Measurements from ENCODE around the gene LRMDA. TPM values are rescaled to one million over a fixed set of nuclear protein-coding genes. Genes with fewer than 3 reads are reported as not detected.

Gene LRMDA
- total RNA-seq, 1 experiment from 2014 or later, result 1.2 TPM

DNA sequence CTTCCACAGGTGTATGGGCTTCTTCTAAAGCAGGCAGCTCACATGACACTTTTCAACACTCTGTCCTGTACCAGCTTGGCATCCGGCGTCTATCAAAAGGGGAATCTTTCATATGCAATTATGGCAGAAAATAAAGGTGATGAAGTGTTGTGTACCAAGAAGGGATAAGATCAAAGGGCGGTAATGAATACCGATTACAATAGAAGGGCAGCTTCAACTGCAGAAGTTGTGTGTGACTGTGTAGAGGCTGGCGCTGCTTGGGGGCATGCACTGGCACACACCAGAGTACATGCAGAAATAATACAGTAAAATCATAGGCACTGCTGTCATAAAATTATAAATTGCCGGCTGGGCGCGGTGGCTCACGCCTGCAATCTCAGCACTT is 744.7 kb downstream of the LRMDA start:
- ATAC-seq, result no peak
- no peak for DNase-seq
- CTCF ChIA-PET, result no interaction called here
- Histone ChIP-seq H3K9ac (ENCODE audit: low read length) (no peak overlapping the region), H3K79me2 (ENCODE audit: low read length) (no peaks in the 10 kb centered on the region), H3K36me3 (ENCODE audit: low read depth, low read length) (no peaks in the 10 kb centered on the region), H3K4me1 (ENCODE audit: insufficient read depth, low read length) (no peaks in the 10 kb centered on the region), H3K27me3 (ENCODE audit: low read length) (peaks cover 84% of the 10 kb centered on the region), H2AFZ (ENCODE audit: low read length) (no peak overlapping the region), H3K4me2 (ENCODE audit: low read length) (no peak overlapping the region), H3K9me2 (replicated peaks; ENCODE audit: low read length) (no peaks in the 10 kb centered on the region), H4K20me1 (ENCODE audit: low read length) (no peaks in the 10 kb centered on the region), H3K4me3 (ENCODE audit: low read length) (no peak overlapping the region), H3F3A (ENCODE audit: low read length, unreplicated experiment) (no peaks in the 10 kb centered on the region), H3K9me3 (ENCODE audit: low read length) (no peaks in the 10 kb centered on the region), H3K27ac (ENCODE audit: low read length) (no peak overlapping the region)
- BruUV-seq (replicated peaks), result no TSS peak
- POLR2A ChIA-PET (ENCODE audit: unreplicated experiment), result no interaction called here
- intact Hi-C loops (cut with micrococcal nuclease), result no loop called here
- TF ChIP-seq, protein P1, sequence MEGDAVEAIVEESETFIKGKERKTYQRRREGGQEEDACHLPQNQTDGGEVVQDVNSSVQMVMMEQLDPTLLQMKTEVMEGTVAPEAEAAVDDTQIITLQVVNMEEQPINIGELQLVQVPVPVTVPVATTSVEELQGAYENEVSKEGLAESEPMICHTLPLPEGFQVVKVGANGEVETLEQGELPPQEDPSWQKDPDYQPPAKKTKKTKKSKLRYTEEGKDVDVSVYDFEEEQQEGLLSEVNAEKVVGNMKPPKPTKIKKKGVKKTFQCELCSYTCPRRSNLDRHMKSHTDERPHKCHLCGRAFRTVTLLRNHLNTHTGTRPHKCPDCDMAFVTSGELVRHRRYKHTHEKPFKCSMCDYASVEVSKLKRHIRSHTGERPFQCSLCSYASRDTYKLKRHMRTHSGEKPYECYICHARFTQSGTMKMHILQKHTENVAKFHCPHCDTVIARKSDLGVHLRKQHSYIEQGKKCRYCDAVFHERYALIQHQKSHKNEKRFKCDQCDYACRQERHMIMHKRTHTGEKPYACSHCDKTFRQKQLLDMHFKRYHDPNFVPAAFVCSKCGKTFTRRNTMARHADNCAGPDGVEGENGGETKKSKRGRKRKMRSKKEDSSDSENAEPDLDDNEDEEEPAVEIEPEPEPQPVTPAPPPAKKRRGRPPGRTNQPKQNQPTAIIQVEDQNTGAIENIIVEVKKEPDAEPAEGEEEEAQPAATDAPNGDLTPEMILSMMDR (conservative IDR thresholded peaks at IDR 0.05; ENCODE audit: low read depth, low read length), result no peak
- TF ChIP-seq EZH2 (IDR thresholded peaks at IDR 0.05; ENCODE audit: low read length, unreplicated experiment), result no peak

DNA sequence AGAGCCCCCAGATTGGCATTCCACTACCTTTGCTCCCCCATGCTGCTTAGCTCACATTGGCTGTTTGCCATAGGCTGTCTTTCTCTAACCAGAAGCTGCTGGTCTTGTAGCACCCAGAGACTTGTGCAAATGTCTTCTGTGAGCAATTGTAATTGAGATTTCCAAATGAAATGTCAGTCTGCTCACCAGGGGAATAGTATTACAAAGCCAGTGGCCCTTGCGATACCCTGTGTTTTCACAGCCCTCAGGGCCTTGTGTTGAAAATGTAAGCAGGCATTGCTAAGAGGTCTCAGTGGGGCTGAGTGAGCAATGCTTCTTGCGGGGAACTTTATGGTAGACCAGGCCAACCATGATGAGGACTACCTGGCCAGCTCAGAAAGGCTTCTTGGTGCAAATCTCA is 746.5 kb downstream of the LRMDA start:
- Histone ChIP-seq H3F3A (ENCODE audit: low read length, unreplicated experiment) (no peaks in the 10 kb centered on the region), H4K20me1 (ENCODE audit: low read length) (no peaks in the 10 kb centered on the region), H3K9me3 (ENCODE audit: low read length) (no peaks in the 10 kb centered on the region), H3K4me2 (ENCODE audit: low read length) (no peak overlapping the region), H3K27me3 (ENCODE audit: low read length) (peaks cover 85% of the 10 kb centered on the region), H3K79me2 (ENCODE audit: low read length) (no peaks in the 10 kb centered on the region), H3K9ac (ENCODE audit: low read length) (no peak overlapping the region), H3K27ac (ENCODE audit: low read length) (no peak overlapping the region), H3K4me3 (ENCODE audit: low read length) (no peak overlapping the region), H3K9me2 (replicated peaks; ENCODE audit: low read length) (no peaks in the 10 kb centered on the region), H3K36me3 (ENCODE audit: low read depth, low read length) (no peaks in the 10 kb centered on the region), H3K4me1 (ENCODE audit: insufficient read depth, low read length) (no peaks in the 10 kb centered on the region), H2AFZ (ENCODE audit: low read length) (no peak overlapping the region)
- POLR2A ChIA-PET (ENCODE audit: unreplicated experiment), result no interaction called here
- TF ChIP-seq EZH2 (IDR thresholded peaks at IDR 0.05; ENCODE audit: low read length, unreplicated experiment) (no peak), EZH2phosphoT487 (IDR thresholded peaks at IDR 0.05; ENCODE audit: borderline replicate concordance, low read length) (no peak)
- TF ChIP-seq, protein P1 (conservative IDR thresholded peaks at IDR 0.05; ENCODE audit: low read depth, low read length), result no peak
- ATAC-seq, result no peak
- BruUV-seq (replicated peaks), result no TSS peak
- intact Hi-C loops (cut with micrococcal nuclease), result no loop called here
- CTCF ChIA-PET, result no interaction called here
- no peak for DNase-seq

DNA sequence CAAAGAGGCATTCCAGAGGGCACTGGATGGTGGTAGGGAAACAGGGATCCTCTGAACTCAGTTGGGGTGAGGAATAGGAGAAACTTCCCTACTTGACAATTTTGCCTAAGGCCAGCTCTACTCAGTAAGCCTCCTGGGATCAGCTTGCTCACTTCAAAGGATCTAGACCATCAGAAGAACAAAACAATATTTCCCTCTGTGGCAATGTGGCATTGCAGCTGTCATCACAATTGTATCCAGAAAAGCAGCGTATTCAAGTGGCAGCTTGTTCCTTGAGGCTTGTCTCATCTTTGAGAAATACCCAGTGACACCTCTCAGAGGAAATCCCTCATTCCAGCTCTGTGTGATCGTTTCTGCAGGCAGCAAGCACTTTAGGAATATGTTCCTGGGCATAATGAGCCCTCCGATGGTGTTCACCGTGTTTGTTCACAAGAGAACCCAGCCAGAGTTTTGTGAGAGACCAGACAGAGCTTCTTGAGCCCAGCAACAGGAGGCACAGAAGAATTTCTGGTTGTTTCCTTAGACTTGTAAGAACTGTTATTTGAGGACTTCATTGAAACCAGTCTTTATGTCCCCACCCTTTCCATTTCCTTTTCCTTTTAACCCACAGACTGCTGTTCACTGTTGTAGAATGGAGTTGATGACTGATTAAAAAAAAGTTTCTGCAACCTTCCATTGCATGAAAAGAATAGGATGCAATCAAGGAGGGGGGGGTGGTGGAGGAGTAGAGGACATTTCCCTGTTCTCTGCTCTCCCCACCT is 747.3 kb downstream of the LRMDA start:
- H3K4me1 ChIP-seq (ENCODE audit: insufficient read depth, low read length), result no peaks in the 10 kb centered on the region
- H3K9me2 ChIP-seq (replicated peaks; ENCODE audit: low read length), result no peaks in the 10 kb centered on the region
- no peaks in the 10 kb centered on the region for H3K36me3 ChIP-seq (ENCODE audit: low read depth, low read length)
- H3K4me2 ChIP-seq (ENCODE audit: low read length), result no peak overlapping the region
- no peak overlapping the region for H2AFZ ChIP-seq (ENCODE audit: low read length)
- H3K4me3 ChIP-seq (ENCODE audit: low read length), result no peak overlapping the region
- ChIA-PET POLR2A (ENCODE audit: unreplicated experiment) (interaction anchor here (0.7 kb wide), 1 partner anchor 33 kb away, joined by 4 read pairs; no protein-coding TSS in a partner anchor), CTCF (interaction anchor here (0.7 kb wide), 1 partner anchor 39 kb away, joined by 3 read pairs; no protein-coding TSS in a partner anchor)
- H3F3A ChIP-seq (ENCODE audit: low read length, unreplicated experiment), result no peaks in the 10 kb centered on the region
- TF ChIP-seq EZH2phosphoT487 (IDR thresholded peaks at IDR 0.05; ENCODE audit: borderline replicate concordance, low read length) (no peak), EZH2 (IDR thresholded peaks at IDR 0.05; ENCODE audit: low read length, unreplicated experiment) (no peak)
- TF ChIP-seq, protein P1 (conservative IDR thresholded peaks at IDR 0.05; ENCODE audit: low read depth, low read length), result no peak
- DNase-seq, result no peak
- H4K20me1 ChIP-seq (ENCODE audit: low read length), result no peaks in the 10 kb centered on the region
- H3K27me3 ChIP-seq (ENCODE audit: low read length), result peaks cover 87% of the 10 kb centered on the region
- no peak overlapping the region for H3K9ac ChIP-seq (ENCODE audit: low read length)
- H3K79me2 ChIP-seq (ENCODE audit: low read length), result no peaks in the 10 kb centered on the region
- intact Hi-C loops (cut with micrococcal nuclease), result no loop called here
- H3K9me3 ChIP-seq (ENCODE audit: low read length), result no peaks in the 10 kb centered on the region
- ATAC-seq, result no peak
- H3K27ac ChIP-seq (ENCODE audit: low read length), result no peak overlapping the region
- no TSS peak for BruUV-seq (replicated peaks)
